ENCODE results near the gene CHN2. TPM values are rescaled to one million over a fixed set of nuclear protein-coding genes. Genes with fewer than 3 reads are reported as not detected.

The CHN2 gene
- total RNA-seq, 4 donors from 2014 or later, result 5.6 to 36.7 (median 16.8) TPM

DNA sequence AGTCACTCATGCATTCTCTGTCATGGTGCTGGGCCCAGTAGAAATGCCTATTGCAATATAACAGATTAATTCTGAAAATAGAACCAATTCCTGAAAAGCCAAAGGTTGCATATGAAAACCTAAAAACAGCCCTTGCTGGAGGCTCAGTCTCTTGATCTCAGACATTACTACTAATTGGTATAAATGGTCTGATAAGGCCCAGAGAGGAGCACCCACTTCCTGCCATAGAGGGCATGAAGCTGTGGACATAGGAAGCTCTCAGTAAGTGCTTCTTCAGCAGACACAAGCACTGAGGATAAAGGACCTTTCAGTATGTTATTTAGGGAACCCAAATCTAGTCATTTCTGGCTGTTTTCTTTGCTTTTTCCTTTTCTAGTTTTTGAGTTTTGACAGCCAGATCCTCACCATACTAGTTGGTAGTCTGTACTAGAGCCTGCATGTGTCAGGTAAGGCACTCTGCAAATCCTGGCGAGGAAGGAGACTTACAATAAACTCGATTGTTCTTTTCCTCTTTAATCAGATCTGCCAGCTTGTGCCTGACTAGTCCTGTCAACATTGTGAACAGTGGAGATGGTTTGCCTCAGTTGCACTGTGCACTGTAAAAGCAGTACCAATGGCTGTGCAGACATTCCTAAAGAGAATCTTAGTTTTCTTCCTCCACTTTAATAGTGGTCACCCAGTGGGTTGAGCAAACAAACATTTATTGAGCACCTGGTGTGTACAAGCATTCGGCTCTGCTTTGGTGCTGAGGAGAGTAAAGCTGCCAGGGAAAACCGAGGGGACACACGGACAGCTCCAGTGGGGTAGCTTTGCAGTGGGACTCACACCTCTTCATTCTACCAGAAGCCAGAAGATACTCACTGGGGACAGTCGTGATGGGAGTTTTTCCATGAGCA lies 140.9 kb downstream of the CHN2 start:
- H3K27ac ChIP-seq, result no peak overlapping the region
- no peaks in the 10 kb centered on the region for H3K36me3 ChIP-seq
- no peak for DNase-seq
- peaks cover 0 to 9% (median 4%) of the 10 kb centered on the region in 4 donors for H3K4me1 ChIP-seq
- intact Hi-C loops (cut with DNase I; ENCODE audit: low total_unique reads) (no loop called here), in situ Hi-C loops (cut with MboI; ENCODE audit: low pct_ligation_motif_present in 1 of 4, low pct_unique_long_range_greater_than_20kb in 1 of 4, low sequenced_read_pairs in 3 of 4) (no loop called here)
- TF ChIP-seq, protein P1, sequence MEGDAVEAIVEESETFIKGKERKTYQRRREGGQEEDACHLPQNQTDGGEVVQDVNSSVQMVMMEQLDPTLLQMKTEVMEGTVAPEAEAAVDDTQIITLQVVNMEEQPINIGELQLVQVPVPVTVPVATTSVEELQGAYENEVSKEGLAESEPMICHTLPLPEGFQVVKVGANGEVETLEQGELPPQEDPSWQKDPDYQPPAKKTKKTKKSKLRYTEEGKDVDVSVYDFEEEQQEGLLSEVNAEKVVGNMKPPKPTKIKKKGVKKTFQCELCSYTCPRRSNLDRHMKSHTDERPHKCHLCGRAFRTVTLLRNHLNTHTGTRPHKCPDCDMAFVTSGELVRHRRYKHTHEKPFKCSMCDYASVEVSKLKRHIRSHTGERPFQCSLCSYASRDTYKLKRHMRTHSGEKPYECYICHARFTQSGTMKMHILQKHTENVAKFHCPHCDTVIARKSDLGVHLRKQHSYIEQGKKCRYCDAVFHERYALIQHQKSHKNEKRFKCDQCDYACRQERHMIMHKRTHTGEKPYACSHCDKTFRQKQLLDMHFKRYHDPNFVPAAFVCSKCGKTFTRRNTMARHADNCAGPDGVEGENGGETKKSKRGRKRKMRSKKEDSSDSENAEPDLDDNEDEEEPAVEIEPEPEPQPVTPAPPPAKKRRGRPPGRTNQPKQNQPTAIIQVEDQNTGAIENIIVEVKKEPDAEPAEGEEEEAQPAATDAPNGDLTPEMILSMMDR (IDR thresholded peaks at IDR 0.05), result no peak
- TF ChIP-seq EP300 (IDR thresholded peaks at IDR 0.05; ENCODE audit: low read depth), result no peak
- TF ChIP-seq POLR2AphosphoS5 (IDR thresholded peaks at IDR 0.05), result no peak
- no peak for TF ChIP-seq POLR2A (IDR thresholded peaks at IDR 0.05)
- no peaks in the 10 kb centered on the region for H3K9me3 ChIP-seq
- WGBS, 2 donors (ENCODE audit: low coverage in 1 of 2), result 88 to 90% methylated on average over 2 to 6 of the region's 6 CpGs
- H3K27me3 ChIP-seq, result no peaks in the 10 kb centered on the region
- no peak overlapping the region for H3K4me3 ChIP-seq

- Histone ChIP-seq H3K4me3 (no peak overlapping the region), H3K36me3 (no peaks in the 10 kb centered on the region), H3K27ac (peak overlapping the region in 1 of 4 donors; percentile 28), H3K4me1 (peaks cover 0 to 10% (median 4%) of the 10 kb centered on the region in 4 donors), H3K27me3 (no peaks in the 10 kb centered on the region), H3K9me3 (no peaks in the 10 kb centered on the region)
- intact Hi-C loops (cut with DNase I; ENCODE audit: low total_unique reads) (no loop called here), in situ Hi-C loops (cut with MboI; ENCODE audit: low pct_ligation_motif_present in 1 of 4, low pct_unique_long_range_greater_than_20kb in 1 of 4, low sequenced_read_pairs in 3 of 4) (no loop called here)
- DNase-seq, result no peak
- 55 to 58% methylated on average over 2 to 4 of the region's 4 CpGs for WGBS, 2 donors (ENCODE audit: low coverage in 1 of 2)
- TF ChIP-seq, protein P1 (IDR thresholded peaks at IDR 0.05), result no peak
- no peak for TF ChIP-seq POLR2A (IDR thresholded peaks at IDR 0.05)
- TF ChIP-seq POLR2AphosphoS5 (IDR thresholded peaks at IDR 0.05), result no peak
- no peak for TF ChIP-seq EP300 (IDR thresholded peaks at IDR 0.05; ENCODE audit: low read depth)
Measured at GRCh38 chr7:29337546-29338116, 143.1 kb downstream of the CHN2 start.

DNA sequence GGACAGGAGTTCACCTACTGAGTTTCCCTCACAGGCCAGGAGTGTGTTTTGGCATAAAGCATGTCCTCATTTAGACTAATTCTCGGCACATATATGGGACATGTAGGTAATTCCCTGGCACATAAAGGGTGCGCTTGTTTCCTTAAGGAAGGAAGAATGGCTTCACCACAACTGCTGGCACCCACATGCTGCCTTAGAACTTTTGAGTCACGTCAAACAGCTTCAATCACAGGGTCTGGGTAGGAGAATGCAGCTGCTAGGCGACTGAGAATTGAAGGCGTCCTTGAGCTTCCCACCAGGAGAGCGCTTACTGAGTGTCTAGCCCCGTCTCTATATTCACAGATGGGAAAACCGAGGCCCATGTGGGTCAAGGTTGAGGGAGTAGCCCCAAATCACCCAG lies 146.1 kb downstream of the CHN2 start:
- intact Hi-C loops (cut with DNase I; ENCODE audit: low total_unique reads), result no loop called here

GRCh38 chr7:29341156-29341555 lies 146.6 kb downstream of the CHN2 start:
- no peaks in the 10 kb centered on the region for H3K36me3 ChIP-seq
- no peaks in the 10 kb centered on the region for H3K9me3 ChIP-seq
- in situ Hi-C loops (cut with MboI; ENCODE audit: low pct_ligation_motif_present in 1 of 4, low pct_unique_long_range_greater_than_20kb in 1 of 4, low sequenced_read_pairs in 3 of 4) (no loop called here), intact Hi-C loops (cut with DNase I; ENCODE audit: low total_unique reads) (no loop called here)
- peaks cover 0 to 18% (median 4%) of the 10 kb centered on the region in 4 donors for H3K4me1 ChIP-seq
- no peak for DNase-seq
- TF ChIP-seq, protein P1 (IDR thresholded peaks at IDR 0.05), result no peak
- TF ChIP-seq POLR2A (IDR thresholded peaks at IDR 0.05) (no peak), EP300 (IDR thresholded peaks at IDR 0.05; ENCODE audit: low read depth) (no peak), POLR2AphosphoS5 (IDR thresholded peaks at IDR 0.05) (no peak)
- no peak overlapping the region for H3K4me3 ChIP-seq
- WGBS, 2 donors (ENCODE audit: low coverage in 1 of 2), result 91 to 93% methylated on average over 4 to 7 of the region's 7 CpGs
- no peaks in the 10 kb centered on the region for H3K27me3 ChIP-seq
- H3K27ac ChIP-seq, result no peak overlapping the region

More for the DNA sequence above, 146.1 kb downstream of the CHN2 start:
- no peaks in the 10 kb centered on the region for H3K27me3 ChIP-seq
- H3K4me3 ChIP-seq, result no peak overlapping the region
- no peak for TF ChIP-seq EP300 (IDR thresholded peaks at IDR 0.05; ENCODE audit: low read depth)
- TF ChIP-seq POLR2A (IDR thresholded peaks at IDR 0.05), result no peak
- TF ChIP-seq, protein P1 (IDR thresholded peaks at IDR 0.05), result no peak
- no peak for TF ChIP-seq POLR2AphosphoS5 (IDR thresholded peaks at IDR 0.05)
- DNase-seq, result no peak
- peaks cover 0 to 18% (median 4%) of the 10 kb centered on the region in 4 donors for H3K4me1 ChIP-seq
- WGBS, 2 donors (ENCODE audit: low coverage in 1 of 2), result 91% methylated on average over 8 of the region's 8 CpGs; no CpG with 5 or more reads in 1 of the 2 donors
- H3K27ac ChIP-seq, result no peak overlapping the region
- no peaks in the 10 kb centered on the region for H3K36me3 ChIP-seq
- in situ Hi-C loops (cut with MboI; ENCODE audit: low pct_ligation_motif_present in 1 of 4, low pct_unique_long_range_greater_than_20kb in 1 of 4, low sequenced_read_pairs in 3 of 4), result no loop called here
- no peaks in the 10 kb centered on the region for H3K9me3 ChIP-seq

Data from transverse colon (tissue), 4 donors.